ENCODE measurements around the gene ATXN2. TPM values are rescaled to one million over a fixed set of nuclear protein-coding genes. Genes with fewer than 3 reads are reported as not detected.
"Not testable (repeated sequence)": the region's sequence is repeated elsewhere in the genome, so short reads cannot be mapped to it uniquely, and the experiment has no call there.

ATXN2 gene
- total RNA-seq, 2 experiments from 2014 or later: 35.1 to 35.3 TPM

DNA sequence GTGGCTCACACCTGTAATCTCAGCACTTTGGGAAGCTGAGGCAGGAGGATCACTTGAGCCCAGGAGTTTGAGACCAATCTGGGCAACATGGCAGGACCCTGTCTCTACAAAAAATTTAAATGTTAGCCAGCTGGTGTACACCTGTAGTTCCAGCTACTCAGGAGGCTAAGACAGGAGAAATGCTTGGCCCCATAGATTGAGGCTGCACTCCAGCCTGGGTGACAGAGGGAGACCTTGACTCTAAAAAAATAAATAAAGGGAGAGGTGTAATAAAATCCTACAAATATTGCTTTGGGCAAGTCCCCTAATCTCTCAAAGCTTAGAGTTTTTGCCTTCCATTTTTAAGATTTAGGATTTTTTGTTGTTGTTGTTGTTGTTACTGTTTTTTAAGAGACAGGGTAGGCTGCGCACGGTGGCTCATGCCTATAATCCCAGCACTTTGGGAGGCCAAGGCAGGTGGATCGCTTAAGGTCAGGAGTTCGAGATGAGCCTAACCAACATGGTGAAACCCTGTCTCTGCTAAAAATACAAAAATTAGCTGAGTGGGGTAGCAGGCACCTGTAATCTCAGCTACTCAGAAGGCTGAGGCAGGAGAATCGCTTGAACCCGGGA is 7.6 kb downstream of the ATXN2 start:
- H3K9me3 Mint-ChIP-seq; DNase-seq; H3K4me3 Mint-ChIP-seq; H3K27me3 Mint-ChIP-seq; H3K36me3 Mint-ChIP-seq (ENCODE audit: low read depth); H3K27ac Mint-ChIP-seq; POLR2A ChIA-PET: not testable (repeated sequence)
- CTCF ChIA-PET: interaction anchor here (0.9 to 1.2 kb wide), 2 partner anchors 15 to 195 kb away, joined by 3 read pairs; no protein-coding TSS in a partner anchor
- peaks cover 18% of the 10 kb centered on the region for H3K4me1 Mint-ChIP-seq

GRCh38 chr12:111590552-111590951 is 8.6 kb downstream of the ATXN2 start:
- peaks cover 11% of the 10 kb centered on the region for H3K4me1 Mint-ChIP-seq
- ChIA-PET POLR2A (no interaction called here), CTCF (interaction anchor here (0.6 to 1.2 kb wide), 2 partner anchors 194 to 224 kb away, joined by 3 read pairs; no protein-coding TSS in a partner anchor)
- no peaks in the 10 kb centered on the region for H3K9me3 Mint-ChIP-seq
- no peaks in the 10 kb centered on the region for H3K27me3 Mint-ChIP-seq
- DNase-seq: no peak
- H3K36me3 Mint-ChIP-seq (ENCODE audit: low read depth): no peaks in the 10 kb centered on the region
- no peak overlapping the region for H3K27ac Mint-ChIP-seq
- no peak overlapping the region for H3K4me3 Mint-ChIP-seq

- H3K4me3 Mint-ChIP-seq: no peak overlapping the region
- ChIA-PET CTCF (no interaction called here), POLR2A (no interaction called here)
- H3K27me3 Mint-ChIP-seq: no peaks in the 10 kb centered on the region
- H3K9me3 Mint-ChIP-seq: no peaks in the 10 kb centered on the region
- H3K27ac Mint-ChIP-seq: no peak overlapping the region
- no peaks in the 10 kb centered on the region for H3K36me3 Mint-ChIP-seq (ENCODE audit: low read depth)
- no peak for DNase-seq
- H3K4me1 Mint-ChIP-seq: peaks cover 5% of the 10 kb centered on the region
These were observed 9.5 kb downstream of the ATXN2 start for GRCh38 chr12:111589601-111590000.

- Mint-ChIP-seq H3K27me3 (no peaks in the 10 kb centered on the region), H3K4me3 (no peak overlapping the region), H3K36me3 (ENCODE audit: low read depth) (no peaks in the 10 kb centered on the region), H3K4me1 (peaks cover 1% of the 10 kb centered on the region), H3K9me3 (no peaks in the 10 kb centered on the region), H3K27ac (no peak overlapping the region)
- POLR2A ChIA-PET: no interaction called here
- no peak for DNase-seq
- CTCF ChIA-PET: interaction anchor here (0.5 kb wide), 1 partner anchor 828 kb away, joined by 4 read pairs; no protein-coding TSS in a partner anchor
These were observed 11.1 kb downstream of the ATXN2 start for GRCh38 chr12:111588010-111588409.

DNA sequence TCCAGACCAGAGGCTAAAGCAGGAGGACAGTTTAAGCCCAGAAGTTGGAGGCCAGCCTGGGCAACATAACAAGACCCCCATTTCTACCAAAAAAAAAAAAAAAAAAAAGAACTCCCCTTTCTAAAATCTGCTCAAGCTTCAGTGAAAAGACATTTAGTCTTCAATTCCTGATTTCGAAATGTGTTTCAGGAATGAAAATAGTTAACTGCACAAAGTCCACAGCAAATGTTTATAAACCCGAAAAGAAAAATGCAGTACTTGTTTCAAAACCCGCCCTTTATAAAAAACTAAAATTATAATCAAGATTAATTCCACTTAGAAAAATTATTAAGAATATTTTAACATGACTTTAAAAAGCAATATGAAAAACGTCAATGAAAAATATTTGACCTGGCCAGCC is 12.1 kb downstream of the ATXN2 start:
- no peak overlapping the region for H3K27ac Mint-ChIP-seq
- no peaks in the 10 kb centered on the region for H3K4me1 Mint-ChIP-seq
- no peaks in the 10 kb centered on the region for H3K9me3 Mint-ChIP-seq
- no peak for DNase-seq
- ChIA-PET POLR2A (no interaction called here), CTCF (interaction anchor here (1.1 kb wide), 1 partner anchor 19 kb away, joined by 4 read pairs; no protein-coding TSS in a partner anchor)
- H3K4me3 Mint-ChIP-seq: no peak overlapping the region
- peaks cover under 1% of the 10 kb centered on the region for H3K36me3 Mint-ChIP-seq (ENCODE audit: low read depth)
- H3K27me3 Mint-ChIP-seq: no peaks in the 10 kb centered on the region

DNA sequence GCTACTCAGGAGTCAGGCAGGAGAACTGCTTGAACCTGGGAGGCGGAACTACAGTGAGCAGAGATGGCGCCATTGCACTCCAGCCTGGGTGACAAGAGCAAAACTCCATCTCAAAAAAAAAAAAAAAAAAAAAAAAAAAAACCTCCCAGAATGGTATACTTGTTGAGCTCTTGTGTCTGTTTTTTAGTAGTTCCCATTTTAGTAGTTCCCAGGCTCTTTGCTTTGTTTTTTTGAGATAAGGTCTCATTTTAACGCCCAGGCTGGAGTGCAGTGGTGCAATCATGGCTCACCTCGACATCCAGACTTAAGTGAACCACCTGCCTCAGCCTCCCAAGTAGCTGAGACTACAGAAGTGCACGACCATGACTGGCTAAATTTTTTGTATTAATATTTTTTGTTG is 13.4 kb downstream of the ATXN2 start:
- ChIA-PET CTCF (interaction anchor here (0.6 kb wide), 1 partner anchor 228 kb away, joined by 3 read pairs; no protein-coding TSS in a partner anchor), POLR2A (no interaction called here)
- Mint-ChIP-seq H3K27me3 (no peaks in the 10 kb centered on the region), H3K4me3 (no peak overlapping the region), H3K36me3 (ENCODE audit: low read depth) (peaks cover 2% of the 10 kb centered on the region), H3K9me3 (no peaks in the 10 kb centered on the region), H3K4me1 (no peaks in the 10 kb centered on the region), H3K27ac (no peak overlapping the region)
- DNase-seq: no peak

DNA sequence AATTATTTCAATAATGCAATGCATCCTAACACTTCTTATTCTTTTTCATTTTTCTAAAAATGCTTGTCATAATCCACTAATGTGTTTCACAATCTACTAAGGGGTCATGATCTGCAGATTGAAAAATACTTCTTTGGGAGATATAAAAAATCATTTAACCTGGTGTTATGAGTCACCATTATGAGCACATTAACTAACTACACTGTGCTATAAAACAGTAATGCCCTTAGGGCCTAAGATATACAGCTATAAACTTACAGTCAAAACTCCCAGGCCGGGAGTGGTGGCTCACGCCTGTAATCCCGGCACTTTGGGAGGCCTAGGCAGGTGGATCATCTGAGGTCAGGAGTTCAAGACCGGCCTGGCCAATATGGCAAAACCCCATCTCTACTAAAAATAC is 14.2 kb downstream of the ATXN2 start:
- H3K4me1 Mint-ChIP-seq: no peaks in the 10 kb centered on the region
- H3K4me3 Mint-ChIP-seq: no peak overlapping the region
- ChIA-PET CTCF (no interaction called here), POLR2A (no interaction called here)
- H3K27ac Mint-ChIP-seq: no peak overlapping the region
- DNase-seq: no peak
- H3K9me3 Mint-ChIP-seq: no peaks in the 10 kb centered on the region
- H3K27me3 Mint-ChIP-seq: no peaks in the 10 kb centered on the region
- H3K36me3 Mint-ChIP-seq (ENCODE audit: low read depth): peaks cover 2% of the 10 kb centered on the region

GRCh38 chr12:111583506-111583905 is 15.6 kb downstream of the ATXN2 start:
- CTCF ChIA-PET: interaction anchor here (0.7 to 0.8 kb wide), 3 partner anchors 13 to 310 kb away, joined by 4 to 6 read pairs (median 5); no protein-coding TSS in a partner anchor
- not testable (repeated sequence) for H3K27me3 Mint-ChIP-seq, H3K27ac Mint-ChIP-seq

GRCh38 chr12:111582133-111582747 is 16.9 kb downstream of the ATXN2 start:
- no peak overlapping the region for H3K4me3 Mint-ChIP-seq
- ChIA-PET POLR2A (no interaction called here), CTCF (no interaction called here)
- H3K36me3 Mint-ChIP-seq (ENCODE audit: low read depth): peaks cover 2% of the 10 kb centered on the region
- no peaks in the 10 kb centered on the region for H3K27me3 Mint-ChIP-seq
- H3K4me1 Mint-ChIP-seq: peaks cover 10% of the 10 kb centered on the region
- no peaks in the 10 kb centered on the region for H3K9me3 Mint-ChIP-seq
- H3K27ac Mint-ChIP-seq: no peak overlapping the region
- DNase-seq: no peak

More at GRCh38 chr12:111583506-111583905, 15.6 kb downstream of the ATXN2 start:
- H3K4me1 Mint-ChIP-seq; H3K36me3 Mint-ChIP-seq (ENCODE audit: low read depth); POLR2A ChIA-PET; H3K9me3 Mint-ChIP-seq; DNase-seq; H3K4me3 Mint-ChIP-seq: not testable (repeated sequence)

- ChIA-PET POLR2A (no interaction called here), CTCF (no interaction called here)
- Mint-ChIP-seq H3K27me3 (no peaks in the 10 kb centered on the region), H3K36me3 (ENCODE audit: low read depth) (peaks cover 2% of the 10 kb centered on the region), H3K9me3 (no peaks in the 10 kb centered on the region), H3K27ac (no peak overlapping the region), H3K4me1 (peaks cover 10% of the 10 kb centered on the region), H3K4me3 (no peak overlapping the region)
- no peak for DNase-seq
These were observed 17.5 kb downstream of the ATXN2 start for GRCh38 chr12:111581434-111582132.

DNA sequence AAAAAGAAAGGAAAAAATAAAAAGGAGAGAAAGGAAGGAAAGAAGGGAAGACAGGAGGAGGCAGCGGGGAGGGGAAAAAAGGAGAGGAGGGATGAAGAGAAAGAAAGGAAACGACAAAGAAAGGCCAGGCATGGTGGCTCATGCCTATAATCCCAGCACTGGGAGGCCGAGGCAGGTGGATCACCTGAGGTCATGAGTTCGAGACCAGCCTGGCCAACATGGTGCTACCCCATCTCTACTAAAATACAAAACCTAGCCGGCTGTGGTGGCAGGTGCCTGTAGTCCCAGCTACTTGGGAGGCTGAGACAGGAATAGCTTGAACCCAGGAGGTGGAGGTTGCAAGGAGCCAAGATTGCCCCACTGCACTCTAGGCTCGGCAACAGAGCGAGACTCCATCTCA is 18.4 kb downstream of the ATXN2 start:
- Mint-ChIP-seq H3K9me3 (no peaks in the 10 kb centered on the region), H3K27me3 (no peaks in the 10 kb centered on the region), H3K27ac (no peak overlapping the region), H3K4me1 (peaks cover 10% of the 10 kb centered on the region), H3K36me3 (ENCODE audit: low read depth) (peaks cover 2% of the 10 kb centered on the region), H3K4me3 (no peak overlapping the region)
- ChIA-PET CTCF (no interaction called here), POLR2A (no interaction called here)
- DNase-seq: no peak

DNA sequence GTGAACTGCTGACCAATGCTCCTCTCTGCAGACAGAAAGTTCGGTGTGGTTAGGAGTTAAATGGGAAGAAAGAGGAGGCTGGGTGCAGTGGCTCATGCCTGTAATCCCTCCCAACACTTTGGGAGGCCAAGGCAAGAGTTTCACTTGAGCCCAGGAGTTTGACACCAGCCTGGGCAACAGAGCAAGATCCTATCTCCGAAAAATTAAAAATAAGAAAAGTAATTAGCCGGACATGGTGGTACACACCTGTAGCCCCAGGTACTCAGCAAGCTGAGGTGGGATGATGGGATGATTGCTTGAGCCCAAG is 19.0 kb downstream of the ATXN2 start:
- ChIA-PET POLR2A (no interaction called here), CTCF (no interaction called here)
- peaks cover 2% of the 10 kb centered on the region for H3K36me3 Mint-ChIP-seq (ENCODE audit: low read depth)
- H3K4me1 Mint-ChIP-seq: peaks cover 10% of the 10 kb centered on the region
- no peaks in the 10 kb centered on the region for H3K9me3 Mint-ChIP-seq
- no peaks in the 10 kb centered on the region for H3K27me3 Mint-ChIP-seq
- H3K4me3 Mint-ChIP-seq: no peak overlapping the region
- no peak overlapping the region for H3K27ac Mint-ChIP-seq
- no peak for DNase-seq

GRCh38 chr12:111578971-111579340 is 20.2 kb downstream of the ATXN2 start:
- CTCF ChIA-PET: no interaction called here
- H3K27ac Mint-ChIP-seq: no peak overlapping the region
- DNase-seq: no peak
- H3K4me1 Mint-ChIP-seq: peaks cover 10% of the 10 kb centered on the region
- no peak overlapping the region for H3K4me3 Mint-ChIP-seq
- no peaks in the 10 kb centered on the region for H3K27me3 Mint-ChIP-seq
- POLR2A ChIA-PET: interaction anchor here (0.6 kb wide), 1 partner anchor 14 kb away, joined by 3 read pairs; no protein-coding TSS in a partner anchor
- no peaks in the 10 kb centered on the region for H3K9me3 Mint-ChIP-seq
- peaks cover 2% of the 10 kb centered on the region for H3K36me3 Mint-ChIP-seq (ENCODE audit: low read depth)
